SU-DHL-6 (cell line): ENCODE measurements around the gene CDC45.

ENCODE experiments used
- H2AFZ ChIP-seq: fragments of 200-600 bp; sonication (generic); 2 replicates; pipeline ENCODE4 v1.6.1; 2014; ENCODE audit warnings: low read depth, mild to moderate bottlenecking, moderate library complexity, mixed read lengths, antibody characterized with exemption, low read length; ENCODE audit not compliant: severe bottlenecking
- H3F3A ChIP-seq: fragments of 200-600 bp; shearing (Covaris generic); 2 replicates; pipeline ENCODE4 v1.6.0; 2016; ENCODE audit warnings: antibody characterized with exemption, mild to moderate bottlenecking; ENCODE audit not compliant: insufficient read depth
- H3K27ac ChIP-seq: fragments of 200-600 bp; sonication (generic); 2 replicates; pipeline ENCODE4 v1.5.1; 2016; ENCODE audit warnings: low read depth, mild to moderate bottlenecking, low read length, moderate library complexity, mixed read lengths
- H3K27me3 ChIP-seq: fragments of 200-600 bp; sonication (generic), shearing (Covaris generic); 2 replicates; pipeline ENCODE4 v1.6.0; 2014; ENCODE audit warnings: mild to moderate bottlenecking, low read length
- H3K36me3 ChIP-seq: fragments of 200-600 bp; sonication (generic); 2 replicates; pipeline ENCODE4 v1.6.1; 2014; ENCODE audit warnings: mild to moderate bottlenecking, low read length, mixed read lengths
- H3K4me2 ChIP-seq: fragments of 300-600, 200-600 bp; shearing (Covaris generic), sonication (generic); 2 replicates; pipeline ENCODE4 v1.6.0; 2014; ENCODE audit warnings: low read length, low read depth, mild to moderate bottlenecking; ENCODE audit not compliant: poor library complexity, severe bottlenecking
- H3K4me3 ChIP-seq: fragments of 200-600 bp; sonication (generic); 2 replicates; pipeline ENCODE4 v1.5.1; 2014; ENCODE audit warnings: antibody characterized with exemption, low read length, mild to moderate bottlenecking, mixed read lengths; ENCODE audit not compliant: insufficient read depth, poor library complexity, severe bottlenecking
- H3K79me2 ChIP-seq: fragments of 200-600 bp; sonication (generic); 2 replicates; pipeline ENCODE4 v1.6.1; 2014; ENCODE audit warnings: mild to moderate bottlenecking, low read length, moderate library complexity; ENCODE audit not compliant: insufficient read depth
- H3K9ac ChIP-seq: fragments of 200-600 bp; sonication (generic); 2 replicates; pipeline ENCODE4 v1.7.0; 2014; ENCODE audit warnings: mild to moderate bottlenecking, low read length
- H3K9me2 ChIP-seq: fragments of 200-600 bp; sonication (generic); replicated peaks from 2 replicates; pipeline ENCODE4 v1.6.1; 2014; ENCODE audit warnings: low read length; ENCODE audit not compliant: insufficient read depth
- H3K9me3 ChIP-seq: fragments of 200-600 bp; sonication (generic); 2 replicates; pipeline ENCODE4 v1.6.1; 2014; ENCODE audit warnings: low read length, mixed read lengths; ENCODE audit not compliant: insufficient read depth
- H4K20me1 ChIP-seq: fragments of 200-600 bp; sonication (generic); 2 replicates; pipeline ENCODE4 v1.6.1; 2014; ENCODE audit warnings: low read depth, mild to moderate bottlenecking, antibody characterized with exemption, low read length, moderate library complexity, mixed read lengths
- CTCF ChIP-seq: fragments of 200-600 bp; sonication (generic); IDR thresholded peaks from one replicate; pipeline ENCODE4 v1.5.1; 2017; ENCODE audit warnings: antibody characterized with exemption, mild to moderate bottlenecking, low read length, moderate library complexity; ENCODE audit not compliant: insufficient read depth, poor library complexity, severe bottlenecking
- EZH2phosphoT487 ChIP-seq: fragments of 200-600 bp; sonication (generic), shearing (Covaris generic); conservative IDR thresholded peaks from 2 replicates; pipeline ENCODE4 v1.6.1; 2018; ENCODE audit warnings: mild to moderate bottlenecking, antibody characterized with exemption, low read length, moderate library complexity, mixed read lengths

CDC45 gene

GRCh38 chr22:19509923-19510322 lies 30.2 kb downstream of the CDC45 start:
- H3K4me3 ChIP-seq, result no peak overlapping the region
- no peaks in the 10 kb centered on the region for H3K9me3 ChIP-seq
- no peak overlapping the region for H3K27ac ChIP-seq
- H3K9ac ChIP-seq, result no peak overlapping the region
- no peaks in the 10 kb centered on the region for H3K27me3 ChIP-seq
- H3K4me2 ChIP-seq, result no peak overlapping the region
- no peaks in the 10 kb centered on the region for H3K79me2 ChIP-seq
- no peaks in the 10 kb centered on the region for H4K20me1 ChIP-seq
- H3F3A ChIP-seq, result 0 out of 2 replicates have a peak, but pooled peaks cover 2% of the 10 kb centered on the region
- no peaks in the 10 kb centered on the region for H3K9me2 ChIP-seq
- H3K36me3 ChIP-seq, result no peaks in the 10 kb centered on the region
- TF ChIP-seq EZH2phosphoT487 (no peak), CTCF (no peak)
- no peak overlapping the region for H2AFZ ChIP-seq

GRCh38 chr22:19510919-19511341 lies 31.2 kb downstream of the CDC45 start:
- H2AFZ ChIP-seq, result no peak overlapping the region
- H3K4me3 ChIP-seq, result no peak overlapping the region
- no peaks in the 10 kb centered on the region for H3K79me2 ChIP-seq
- H3F3A ChIP-seq, result 0 out of 2 replicates have a peak, but pooled peaks cover 2% of the 10 kb centered on the region
- H3K4me2 ChIP-seq, result no peak overlapping the region
- H3K27ac ChIP-seq, result no peak overlapping the region
- no peaks in the 10 kb centered on the region for H3K27me3 ChIP-seq
- H3K9me3 ChIP-seq, result no peaks in the 10 kb centered on the region
- no peak for TF ChIP-seq CTCF
- no peak for TF ChIP-seq EZH2phosphoT487
- no peaks in the 10 kb centered on the region for H4K20me1 ChIP-seq
- H3K36me3 ChIP-seq, result no peaks in the 10 kb centered on the region
- no peak overlapping the region for H3K9ac ChIP-seq
- H3K9me2 ChIP-seq, result no peaks in the 10 kb centered on the region

- Histone ChIP-seq H3K9me2 (no peaks in the 10 kb centered on the region), H3K4me2 (no peak overlapping the region), H3K36me3 (no peaks in the 10 kb centered on the region), H3K27ac (no peak overlapping the region), H4K20me1 (no peaks in the 10 kb centered on the region), H3K79me2 (no peaks in the 10 kb centered on the region), H3K9ac (no peak overlapping the region), H3F3A (0 out of 2 replicates have a peak, but pooled peaks cover 2% of the 10 kb centered on the region), H3K27me3 (no peaks in the 10 kb centered on the region), H2AFZ (no peak overlapping the region), H3K4me3 (no peak overlapping the region), H3K9me3 (no peaks in the 10 kb centered on the region)
- TF ChIP-seq CTCF (no peak), EZH2phosphoT487 (no peak)
Measured at GRCh38 chr22:19513823-19514222, 34.1 kb downstream of the CDC45 start.
